Measurements from ENCODE around the gene CETP. TPM values are rescaled to one million over a fixed set of nuclear protein-coding genes. Genes with fewer than 3 reads are reported as not detected.

CETP gene
- total and polyA plus RNA-seq, 9 of the 15 experiments (the other 6 are each of a cell fraction or from before 2014, with no cell fraction given), result 0.07 to 0.11 TPM; not detected in 7

- TF ChIP-seq ELF2 (CRISPR knock-in tag; IDR thresholded peaks at IDR 0.05) (no peak), HEY1 (CRISPR knock-in tag; IDR thresholded peaks at IDR 0.05; ENCODE audit: borderline replicate concordance) (no peak), THAP12 (CRISPR knock-in tag; IDR thresholded peaks at IDR 0.05) (no peak), LEF1 (IDR thresholded peaks at IDR 0.05) (no peak), MED1 (CRISPR knock-in tag; IDR thresholded peaks at IDR 0.05; ENCODE audit: borderline replicate concordance) (no peak), ZBTB34 (CRISPR knock-in tag; IDR thresholded peaks at IDR 0.05) (no peak), COPS2 (conservative IDR thresholded peaks at IDR 0.05) (no peak), DNMT1 (IDR thresholded peaks at IDR 0.05) (no peak), ZNF668 (CRISPR knock-in tag; IDR thresholded peaks at IDR 0.05) (no peak), CC2D1A (IDR thresholded peaks at IDR 0.05) (no peak), MXI1 (IDR thresholded peaks at IDR 0.05; ENCODE audit: low read depth, low read length) (no peak), GTF2A2 (tag; IDR thresholded peaks at IDR 0.05) (no peak), ZKSCAN1 (IDR thresholded peaks at IDR 0.05; ENCODE audit: low read depth, low read length) (no peak), WHSC1 (IDR thresholded peaks at IDR 0.05; ENCODE audit: low read length) (no peak), SMAD1 (IDR thresholded peaks at IDR 0.05; ENCODE audit: low read depth, low read length, partially characterized antibody) (no peak), SREBF1 (IDR thresholded peaks at IDR 0.05; ENCODE audit: borderline replicate concordance, low read depth, low read length) (no peak), MECOM (CRISPR knock-in tag; IDR thresholded peaks at IDR 0.05) (no peak)
- FAIRE-seq (no peak), ATAC-seq (no peak), DNase-seq (ENCODE audit: extremely low read depth in 1 of 4, low spot score in 3 of 4) (no peak)
- H3K79me2 ChIP-seq (ENCODE audit: control insufficient read depth, insufficient read depth, low read length), result no peaks in the 10 kb centered on the region
- H3K27me3 ChIP-seq (ENCODE audit: control insufficient read depth in 2 of 2, insufficient read depth in 2 of 2, low read length in 2 of 2), result peaks cover 11 to 40% of the 10 kb centered on the region in 2 experiments; a peak in 4 of 5 replicates
- intact Hi-C loops (cut with micrococcal nuclease), result no loop called here
- H3K9me3 ChIP-seq (replicated peaks; ENCODE audit: control insufficient read depth, insufficient read depth, low read depth, low read length), result no peaks in the 10 kb centered on the region
- H3K27ac ChIP-seq (ENCODE audit: extremely low read depth, low read depth, low read length), result no peak overlapping the region
- no peak overlapping the region for H3K4me2 ChIP-seq (ENCODE audit: insufficient read depth, low read length)
- CTCF ChIA-PET (ENCODE audit: low intra/inter-chr PET ratio), result no interaction called here
- POLR2A ChIA-PET, result no interaction called here
- no peak overlapping the region for H3K4me3 ChIP-seq
- H2AFZ ChIP-seq (ENCODE audit: low read depth, low read length), result no peak overlapping the region
- no peaks in the 10 kb centered on the region for H3K36me3 ChIP-seq (ENCODE audit: control insufficient read depth, insufficient read depth, low read length)
- H3K9ac ChIP-seq (ENCODE audit: insufficient read depth in 1 of 2, low read depth in 2 of 2, low read length in 2 of 2), result no peak overlapping the region
- WGBS (ENCODE audit: insufficient coverage, low coverage, missing lambda C conversion rate), result 27% methylated on average over 6 of the region's 6 CpGs
- in situ Hi-C loops (cut with MboI), result no loop called here
- H3K9me1 ChIP-seq (ENCODE audit: control insufficient read depth, insufficient read depth, low read length), result no peaks in the 10 kb centered on the region
- 0 out of 2 replicates have a peak, but pooled peaks cover 4% of the 10 kb centered on the region for H4K20me1 ChIP-seq (replicated peaks; ENCODE audit: control insufficient read depth, insufficient read depth, low read length)
- no TSS peak for BruUV-seq (replicated peaks)
- peaks cover 0 to 2% of the 10 kb centered on the region in 2 experiments; a peak in 2 of 5 replicates for H3K4me1 ChIP-seq (replicated peaks in 1 of 2; ENCODE audit: control insufficient read depth in 2 of 2, insufficient read depth in 2 of 2, low read length in 2 of 2)
Measured at GRCh38 chr16:56998861-56999260, 37.1 kb downstream of the CETP start.

All from K562 (cell line).